ENCODE measurements around the gene GNAS-AS1.

Gene GNAS-AS1

DNA sequence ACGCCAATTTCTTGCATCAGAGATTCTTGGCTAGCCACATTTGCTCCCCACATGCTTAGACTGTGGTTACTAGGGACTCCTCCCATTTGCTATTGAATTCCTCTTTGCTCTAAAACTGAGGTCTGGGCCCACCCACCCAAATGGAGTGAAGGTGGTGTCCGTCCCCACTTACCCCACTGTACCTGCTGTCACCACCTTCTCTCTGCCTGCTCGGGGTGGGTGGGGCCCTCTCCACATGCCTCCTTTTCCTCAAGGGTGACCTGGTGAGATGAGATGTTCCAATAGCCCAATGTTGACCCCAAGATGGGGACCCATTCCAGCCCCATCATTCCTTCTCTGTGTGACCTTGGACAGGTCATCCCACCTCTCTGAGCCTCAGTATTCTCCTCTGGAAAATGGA, 74.6 kb downstream of the GNAS-AS1 start:
- no peak for DNase-seq

DNA sequence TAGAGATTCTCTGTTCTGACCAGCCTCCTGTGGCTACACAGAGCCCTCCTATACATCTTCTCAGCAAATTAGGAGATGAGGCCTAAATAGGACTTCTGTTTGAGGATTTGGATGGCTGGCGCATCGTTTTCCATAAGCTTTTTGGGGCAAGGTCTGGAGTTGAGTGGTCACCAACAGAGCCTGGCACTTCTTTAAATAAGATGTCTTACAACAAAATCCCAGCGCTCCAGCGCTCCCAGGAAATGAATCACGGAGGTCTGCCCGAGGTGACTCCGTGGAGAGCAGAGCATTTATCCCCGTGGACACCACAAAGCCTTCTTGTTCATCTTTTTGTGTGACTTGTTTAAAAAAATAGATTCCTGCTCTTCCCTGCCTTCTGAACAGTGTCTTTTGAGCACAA, 75.3 kb downstream of the GNAS-AS1 start:
- DNase-seq: no peak

GRCh38 chr20:58774667-58775263, 75.9 kb downstream of the GNAS-AS1 start:
- DNase-seq: no peak

GRCh38 chr20:58774214-58774613, 76.5 kb downstream of the GNAS-AS1 start:
- DNase-seq: no peak

GRCh38 chr20:58772786-58773185, 77.9 kb downstream of the GNAS-AS1 start:
- DNase-seq: no peak

Data from NCI-H1694 (cell line).